ENCODE measurements around the gene TRPM4. TPM values are rescaled to one million over a fixed set of nuclear protein-coding genes. Genes with fewer than 3 reads are reported as not detected.

TRPM4 gene
- total RNA-seq, 3 donors from 2014 or later (not counting 1 experiment from before 2014, with no cell fraction given), result 0.20 TPM; not detected in 2

DNA sequence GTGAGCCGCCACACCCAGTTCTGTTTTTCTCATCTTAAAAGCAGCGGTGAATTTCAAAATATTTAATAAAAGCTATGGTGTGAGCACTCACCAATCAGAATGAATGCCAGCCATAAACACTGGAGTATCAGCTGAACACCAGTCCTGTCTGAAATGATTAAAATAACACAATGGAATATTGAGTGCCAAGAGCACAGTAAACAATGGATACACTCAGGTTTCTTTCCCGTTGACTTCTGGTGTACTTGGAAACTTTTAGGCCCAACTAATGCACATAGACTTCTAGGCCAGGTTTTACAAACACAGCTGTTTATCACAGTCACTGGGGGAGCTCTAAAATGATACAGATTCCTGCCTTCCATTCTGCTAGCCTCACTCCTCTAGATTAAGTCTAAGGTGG is 99.1 kb downstream of the TRPM4 start:
- H3K4me1 Mint-ChIP-seq, result no peaks in the 10 kb centered on the region
- no peak overlapping the region for H3K4me3 ChIP-seq (ENCODE audit: low read length)
- peaks cover 0 to 11% of the 10 kb centered on the region in 2 donors for H3K9me3 Mint-ChIP-seq
- H3K27ac Mint-ChIP-seq, result no peak overlapping the region
- peaks cover 22% of the 10 kb centered on the region for H3K36me3 Mint-ChIP-seq
- 79% methylated on average over 3 of the region's 3 CpGs for WGBS (ENCODE audit: insufficient coverage)
- peaks cover 13% of the 10 kb centered on the region for H3K9me3 ChIP-seq (ENCODE audit: control insufficient read depth, insufficient read depth, low read length)
- intact Hi-C loops (cut with micrococcal nuclease), result no loop called here
- TF ChIP-seq, protein P1, sequence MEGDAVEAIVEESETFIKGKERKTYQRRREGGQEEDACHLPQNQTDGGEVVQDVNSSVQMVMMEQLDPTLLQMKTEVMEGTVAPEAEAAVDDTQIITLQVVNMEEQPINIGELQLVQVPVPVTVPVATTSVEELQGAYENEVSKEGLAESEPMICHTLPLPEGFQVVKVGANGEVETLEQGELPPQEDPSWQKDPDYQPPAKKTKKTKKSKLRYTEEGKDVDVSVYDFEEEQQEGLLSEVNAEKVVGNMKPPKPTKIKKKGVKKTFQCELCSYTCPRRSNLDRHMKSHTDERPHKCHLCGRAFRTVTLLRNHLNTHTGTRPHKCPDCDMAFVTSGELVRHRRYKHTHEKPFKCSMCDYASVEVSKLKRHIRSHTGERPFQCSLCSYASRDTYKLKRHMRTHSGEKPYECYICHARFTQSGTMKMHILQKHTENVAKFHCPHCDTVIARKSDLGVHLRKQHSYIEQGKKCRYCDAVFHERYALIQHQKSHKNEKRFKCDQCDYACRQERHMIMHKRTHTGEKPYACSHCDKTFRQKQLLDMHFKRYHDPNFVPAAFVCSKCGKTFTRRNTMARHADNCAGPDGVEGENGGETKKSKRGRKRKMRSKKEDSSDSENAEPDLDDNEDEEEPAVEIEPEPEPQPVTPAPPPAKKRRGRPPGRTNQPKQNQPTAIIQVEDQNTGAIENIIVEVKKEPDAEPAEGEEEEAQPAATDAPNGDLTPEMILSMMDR (IDR thresholded peaks at IDR 0.05), result no peak
- H3K4me3 Mint-ChIP-seq, result no peak overlapping the region
- DNase-seq (no peak), ATAC-seq (no peak)
- H3K4me1 ChIP-seq (ENCODE audit: control insufficient read depth, insufficient read depth, low read length), result no peaks in the 10 kb centered on the region
- H3K27me3 ChIP-seq (ENCODE audit: control insufficient read depth, insufficient read depth, low read length), result peaks cover 5% of the 10 kb centered on the region
- H3K36me3 ChIP-seq (ENCODE audit: control insufficient read depth, insufficient read depth, low read length), result no peaks in the 10 kb centered on the region
- H3K27me3 Mint-ChIP-seq (ENCODE audit: low read depth in 2 of 2), result peaks cover 32 to 60% of the 10 kb centered on the region in 2 donors
- H3K27ac ChIP-seq (ENCODE audit: low read length), result no peak overlapping the region

Other genes with a start within 250 kb of the TRPM4 start
- gene DHDH, start 224.1 kb upstream of the TRPM4 start, total RNA-seq, result not detected
- 100 to 1,000 TPM; 117 to 133 (median 120) TPM for gene BAX, start 202.9 kb upstream of the TRPM4 start, total RNA-seq
- gene FTL, start 192.5 kb upstream of the TRPM4 start, total RNA-seq, result 1,000 to 10,000 TPM in 2 of 3 donors, 100 to 1,000 TPM in 1; 554 to 1,168 (median 1,024) TPM
- gene GYS1, start 164.5 kb upstream of the TRPM4 start, total RNA-seq, result 10 to 100 TPM; 31.6 to 34.5 (median 34.4) TPM
- 10 to 100 TPM; 23.6 to 28.3 (median 26.5) TPM for gene RUVBL2, start 163.9 kb upstream of the TRPM4 start, total RNA-seq
- gene LHB, start 140.7 kb upstream of the TRPM4 start, total RNA-seq, result 1 to 10 TPM in 1 of 3 donors, not detected in 2; 1.4 TPM
- gene CGB3, start 133.5 kb upstream of the TRPM4 start, total RNA-seq, result not detected
- gene CGB2, start 125.9 kb upstream of the TRPM4 start, total RNA-seq, result not detected
- not detected for gene CGB1, start 120.9 kb upstream of the TRPM4 start, total RNA-seq
- gene CGB5, start 113.9 kb upstream of the TRPM4 start, total RNA-seq, result not detected
- not detected for gene CGB8, start 108.7 kb upstream of the TRPM4 start, total RNA-seq
- gene CGB7, start 100.0 kb upstream of the TRPM4 start, total RNA-seq, result not detected
- not detected for gene NTF4, start 93.0 kb upstream of the TRPM4 start, total RNA-seq
- not detected for gene KCNA7, start 85.1 kb upstream of the TRPM4 start, total RNA-seq
- 100 to 1,000 TPM; 244 to 312 (median 299) TPM for gene SNRNP70, start 72.3 kb upstream of the TRPM4 start, total RNA-seq
- gene LIN7B, start 43.4 kb upstream of the TRPM4 start, total RNA-seq, result 1 to 10 TPM; 6.2 to 8.8 (median 6.5) TPM
- 1 to 10 TPM; 2.3 to 2.7 (median 2.7) TPM for gene C19orf73, start 38.6 kb upstream of the TRPM4 start, total RNA-seq
- 1 to 10 TPM; 5.3 to 5.5 (median 5.3) TPM for gene PPFIA3, start 38.2 kb upstream of the TRPM4 start, total RNA-seq
- gene HRC, start 2.4 kb upstream of the TRPM4 start, total RNA-seq, result not detected
- 10 to 100 TPM in 2 of 3 donors, 1 to 10 TPM in 1; 7.2 to 11.5 (median 10.8) TPM for gene SLC6A16, start 167.4 kb downstream of the TRPM4 start, total RNA-seq
- gene CD37, start 177.6 kb downstream of the TRPM4 start, total RNA-seq, result 100 to 1,000 TPM; 322 to 392 (median 359) TPM
- not detected for gene TEAD2, start 204.6 kb downstream of the TRPM4 start, total RNA-seq
- not detected for gene DKKL1, start 206.1 kb downstream of the TRPM4 start, total RNA-seq
- gene KASH5, start 230.5 kb downstream of the TRPM4 start, total RNA-seq, result under 1 TPM in 2 of 3 donors, not detected in 1; 0.73 to 0.80 TPM

Data from natural killer cell (primary cell).